Uterus (tissue), 4 donors: Measurements from ENCODE around the gene BTBD18. TPM values are rescaled to one million over a fixed set of nuclear protein-coding genes. Genes with fewer than 3 reads are reported as not detected.

ENCODE experiments used
- DNase-seq, 2 donors: peaks; one replicate each; pipeline ENCODE4 v3.0.0-alpha.2; 2019 to 2020
- H3K27ac ChIP-seq, 2 donors: fragments of 200-600 bp; sonication (generic); 1 replicate in 1 of 2; 2 replicates in 1 of 2; pipeline ENCODE4 v1.5.1; 2016 to 2018
- H3K27me3 ChIP-seq, 2 donors: fragments of 200-600 bp; sonication (generic); one replicate each; pipeline ENCODE4 v1.5.1; 2018 to 2019; ENCODE audit warnings: control low read depth in 1 of 2
- H3K36me3 ChIP-seq, 2 donors: fragments of 200-600 bp; sonication (generic); one replicate each; pipeline ENCODE4 v1.5.1; 2019; ENCODE audit warnings: control low read depth in 1 of 2
- H3K4me1 ChIP-seq, 2 donors: fragments of 200-600 bp; sonication (generic); one replicate each; pipeline ENCODE4 v1.5.1; 2018 to 2019; ENCODE audit warnings: control low read depth in 1 of 2
- H3K4me3 ChIP-seq, 2 donors: fragments of 200-600 bp; sonication (generic); 1 replicate in 1 of 2; 2 replicates in 1 of 2; pipeline ENCODE4 v1.5.1; 2018 to 2019; ENCODE audit warnings: mild to moderate bottlenecking in 1 of 2
- H3K9me3 ChIP-seq, 2 donors: fragments of 200-600 bp; sonication (generic); one replicate each; pipeline ENCODE4 v1.5.1; 2019; ENCODE audit warnings: control low read depth in 1 of 2
- CTCF ChIP-seq, 4 experiments: fragments of 200-600 bp in 2 of 4; fragments of 450-650 bp in 2 of 4; sonication (generic) in 2 of 4; IDR thresholded peaks; one replicate each; pipeline ENCODE4 v1.5.1; 2016 to 2019; ENCODE audit warnings: antibody characterized with exemption in 4 of 4, mild to moderate bottlenecking in 2 of 4, moderate library complexity in 1 of 4
- POLR2A ChIP-seq, 2 donors: fragments of 450-650 bp; IDR thresholded peaks; one replicate each; pipeline ENCODE4 v1.6.1; 2016; ENCODE audit warnings: antibody characterized with exemption in 2 of 2, mild to moderate bottlenecking in 1 of 2, moderate library complexity in 1 of 2
- intact Hi-C: fragments of 100-400 bp; cut with DNase I; formaldehyde crosslinking; loops from one replicate; pipeline ENCODE4 v1.15.1; 2023; ENCODE audit warnings: low total_unique reads
- total RNA-seq, 4 donors: library from RNA; depleted of rRNA in 3 of 4; stranded (reverse); fragments of >200 nt in 3 of 4; gene quantifications; one replicate each; pipeline versions ENCODE4 v1.1.0 to v1.2.4, GENCODE V29; 2014 to 2023
- donor health status: DM: yes; HTN: yes; CAD: no.

The BTBD18 gene
- total RNA-seq, 4 donors from 2014 or later: not detected

- Histone ChIP-seq H3K4me3 (peak overlapping the region in 1 of 2 donors; percentile 67), H3K4me1 (peaks cover 0 to 4% of the 10 kb centered on the region in 2 donors), H3K36me3 (no peaks in the 10 kb centered on the region), H3K27me3 (no peaks in the 10 kb centered on the region), H3K9me3 (no peaks in the 10 kb centered on the region), H3K27ac (peak overlapping the region; percentile 91 to 97)
- DNase-seq: no peak
- intact Hi-C loops: no loop called here
- no peak for TF ChIP-seq CTCF (IDR thresholded peaks at IDR 0.05)
- no peak for TF ChIP-seq POLR2A (IDR thresholded peaks at IDR 0.05)
These were observed 13.4 kb upstream of the BTBD18 start for GRCh38 chr11:57764972-57765371.

- Histone ChIP-seq H3K27ac (peak overlapping the region; percentile 91 to 97), H3K4me1 (peaks cover 0 to 4% of the 10 kb centered on the region in 2 donors)
- intact Hi-C loops: no loop called here
These were observed 12.9 kb upstream of the BTBD18 start for GRCh38 chr11:57764566-57764965.

GRCh38 chr11:57764021-57764420 is 12.4 kb upstream of the BTBD18 start:
- Histone ChIP-seq H3K4me3 (peak overlapping the region; percentile 64 to 67), H3K4me1 (peaks cover 0 to 4% of the 10 kb centered on the region in 2 donors), H3K9me3 (no peaks in the 10 kb centered on the region), H3K27ac (peak overlapping the region; percentile 91 to 97), H3K27me3 (no peaks in the 10 kb centered on the region), H3K36me3 (no peaks in the 10 kb centered on the region)
- DNase-seq: no peak
- intact Hi-C loops: no loop called here
- no peak for TF ChIP-seq POLR2A (IDR thresholded peaks at IDR 0.05)
- TF ChIP-seq CTCF (IDR thresholded peaks at IDR 0.05): no peak

More at GRCh38 chr11:57764566-57764965, 12.9 kb upstream of the BTBD18 start:
- TF ChIP-seq POLR2A (IDR thresholded peaks at IDR 0.05): no peak
- TF ChIP-seq CTCF (IDR thresholded peaks at IDR 0.05): no peak
- DNase-seq: no peak
- H3K27me3 ChIP-seq: no peaks in the 10 kb centered on the region
- no peaks in the 10 kb centered on the region for H3K9me3 ChIP-seq
- no peaks in the 10 kb centered on the region for H3K36me3 ChIP-seq
- H3K4me3 ChIP-seq: peak overlapping the region; percentile 64 to 67

GRCh38 chr11:57763568-57763967 is 11.9 kb upstream of the BTBD18 start:
- Histone ChIP-seq H3K4me1 (peaks cover 0 to 4% of the 10 kb centered on the region in 2 donors), H3K27me3 (no peaks in the 10 kb centered on the region), H3K27ac (peak overlapping the region; percentile 91 to 97), H3K4me3 (peak overlapping the region; percentile 64 to 67), H3K36me3 (no peaks in the 10 kb centered on the region), H3K9me3 (no peaks in the 10 kb centered on the region)
- peak; percentile 27 to 45 (median 37) for TF ChIP-seq CTCF (IDR thresholded peaks at IDR 0.05)
- no peak for TF ChIP-seq POLR2A (IDR thresholded peaks at IDR 0.05)
- intact Hi-C loops: no loop called here
- DNase-seq: no peak

GRCh38 chr11:57762235-57762861 is 10.7 kb upstream of the BTBD18 start:
- H3K36me3 ChIP-seq: no peaks in the 10 kb centered on the region
- no peaks in the 10 kb centered on the region for H3K9me3 ChIP-seq
- no peak for TF ChIP-seq POLR2A (IDR thresholded peaks at IDR 0.05)
- no peak for TF ChIP-seq CTCF (IDR thresholded peaks at IDR 0.05)
- peak in 1 of 2 donors; percentile 24 for DNase-seq
- intact Hi-C loops: no loop called here
- H3K27ac ChIP-seq: peak overlapping the region; percentile 91 to 97
- H3K27me3 ChIP-seq: no peaks in the 10 kb centered on the region
- H3K4me3 ChIP-seq: peak overlapping the region; percentile 64 to 67
- peaks cover 0 to 4% of the 10 kb centered on the region in 2 donors for H3K4me1 ChIP-seq
